GM13976 (cell line): Measurements from ENCODE around the gene CSF1.

ENCODE experiments used
- DNase-seq: peaks from one replicate; pipeline ENCODE4 v3.0.0; 2012; ENCODE audit warnings: low spot score
- in situ Hi-C: fragments of 300-500 bp; cut with MboI; formaldehyde crosslinking; loops from one replicate; pipeline ENCODE4 v1.12.0; 2022; ENCODE audit warnings: low sequenced_read_pairs, mixed read lengths, inconsistent platforms; ENCODE audit not compliant: unreplicated experiment
- TF ChIP-seq, protein P1 (sequence below): IDR thresholded peaks from 2 replicates; pipeline ENCODE4 v1.5.1; 2012; ENCODE audit warnings: borderline replicate concordance, mild to moderate bottlenecking; ENCODE audit not compliant: insufficient read depth; ENCODE audit errors: extremely low read depth, missing control alignments, control extremely low read depth

Gene CSF1

GRCh38 chr1:109931189-109931731 lies 20.6 kb downstream of the CSF1 start:
- TF ChIP-seq, protein P1, sequence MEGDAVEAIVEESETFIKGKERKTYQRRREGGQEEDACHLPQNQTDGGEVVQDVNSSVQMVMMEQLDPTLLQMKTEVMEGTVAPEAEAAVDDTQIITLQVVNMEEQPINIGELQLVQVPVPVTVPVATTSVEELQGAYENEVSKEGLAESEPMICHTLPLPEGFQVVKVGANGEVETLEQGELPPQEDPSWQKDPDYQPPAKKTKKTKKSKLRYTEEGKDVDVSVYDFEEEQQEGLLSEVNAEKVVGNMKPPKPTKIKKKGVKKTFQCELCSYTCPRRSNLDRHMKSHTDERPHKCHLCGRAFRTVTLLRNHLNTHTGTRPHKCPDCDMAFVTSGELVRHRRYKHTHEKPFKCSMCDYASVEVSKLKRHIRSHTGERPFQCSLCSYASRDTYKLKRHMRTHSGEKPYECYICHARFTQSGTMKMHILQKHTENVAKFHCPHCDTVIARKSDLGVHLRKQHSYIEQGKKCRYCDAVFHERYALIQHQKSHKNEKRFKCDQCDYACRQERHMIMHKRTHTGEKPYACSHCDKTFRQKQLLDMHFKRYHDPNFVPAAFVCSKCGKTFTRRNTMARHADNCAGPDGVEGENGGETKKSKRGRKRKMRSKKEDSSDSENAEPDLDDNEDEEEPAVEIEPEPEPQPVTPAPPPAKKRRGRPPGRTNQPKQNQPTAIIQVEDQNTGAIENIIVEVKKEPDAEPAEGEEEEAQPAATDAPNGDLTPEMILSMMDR: no peak
- in situ Hi-C loops: no loop called here
- DNase-seq: no peak

GRCh38 chr1:109931911-109932636 lies 21.4 kb downstream of the CSF1 start:
- in situ Hi-C loops: no loop called here
- TF ChIP-seq, protein P1: no peak

DNA sequence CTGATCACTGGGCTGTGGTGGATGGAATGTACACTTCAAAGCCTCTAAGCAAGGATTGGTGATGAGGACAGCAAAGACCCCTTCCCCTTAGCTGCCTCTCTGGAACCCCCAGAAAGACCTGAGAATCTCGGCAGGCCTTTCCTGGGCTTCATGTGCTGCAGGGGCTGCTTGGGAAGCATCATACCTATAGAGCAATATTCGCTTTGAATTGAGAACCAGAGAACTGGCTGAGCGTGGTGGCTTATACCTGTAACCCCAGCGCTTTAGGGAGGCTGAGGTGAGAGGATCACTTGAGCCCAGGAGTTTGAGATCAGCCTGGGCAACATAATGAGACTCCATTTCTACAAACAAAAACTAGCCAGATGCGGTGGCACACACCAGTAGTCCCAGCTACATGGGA lies 22.0 kb downstream of the CSF1 start:
- TF ChIP-seq, protein P1: no peak
- in situ Hi-C loops: no loop called here
- DNase-seq: no peak

More at GRCh38 chr1:109931911-109932636, 21.4 kb downstream of the CSF1 start:
- DNase-seq: no peak

- DNase-seq: peak; percentile 19
- TF ChIP-seq, protein P1: no peak
- in situ Hi-C loops: no loop called here
Observed at GRCh38 chr1:109933856-109934711, 23.4 kb downstream of the CSF1 start.

- in situ Hi-C loops: no loop called here
- DNase-seq: no peak
- TF ChIP-seq, protein P1: no peak
Observed at GRCh38 chr1:109935451-109935900, 24.8 kb downstream of the CSF1 start.

GRCh38 chr1:109937738-109938137 lies 27.1 kb downstream of the CSF1 start:
- DNase-seq: no peak
- TF ChIP-seq, protein P1: no peak
- in situ Hi-C loops: no loop called here
